ENCODE results near the gene ADGRE2.
"Not testable (repeated sequence)": the region's sequence is repeated elsewhere in the genome, so short reads cannot be mapped to it uniquely, and the experiment has no call there.

ADGRE2 gene

DNA sequence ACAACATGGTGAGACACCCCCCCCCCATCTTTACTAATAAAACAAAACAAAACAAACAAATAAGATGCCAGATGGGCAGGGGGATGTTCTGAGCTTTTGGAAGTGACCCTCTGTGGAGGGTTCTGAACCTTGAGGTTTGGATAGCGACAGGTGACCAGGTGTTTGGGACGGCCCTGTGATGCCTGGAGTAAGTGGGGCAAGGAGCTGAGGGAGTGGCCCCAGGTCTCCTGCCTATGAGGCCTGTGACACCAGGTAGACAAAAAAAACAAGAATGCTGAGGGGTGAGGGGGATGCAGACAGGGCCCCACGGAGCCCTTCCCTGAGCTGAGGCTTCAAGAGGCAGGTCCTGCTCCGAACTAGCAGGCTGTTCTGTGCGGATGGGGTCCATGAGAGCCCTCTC is 9.2 kb downstream of the ADGRE2 start:
- Histone ChIP-seq H4K20me1 (ENCODE audit: insufficient read depth, low read length) (no peaks in the 10 kb centered on the region), H3K9ac (ENCODE audit: low read length) (no peak overlapping the region), H3K36me3 (replicated peaks; ENCODE audit: low read depth, low read length) (no peaks in the 10 kb centered on the region), H2AFZ (ENCODE audit: low read depth, low read length) (no peak overlapping the region), H3K79me2 (ENCODE audit: low read length) (no peaks in the 10 kb centered on the region), H3K4me1 (ENCODE audit: low read length) (no peaks in the 10 kb centered on the region), H3K4me3 (ENCODE audit: low read length) (no peak overlapping the region), H3K27ac (ENCODE audit: low read length) (no peak overlapping the region), H3K4me2 (ENCODE audit: low read length) (no peak overlapping the region), H3K27me3 (ENCODE audit: low read depth, low read length) (no peaks in the 10 kb centered on the region; the same call in 1 of the 2 replicates), H3K9me3 (ENCODE audit: insufficient read depth, low read length) (no peaks in the 10 kb centered on the region)
- TF ChIP-seq EZH2phosphoT487 (IDR thresholded peaks at IDR 0.05; ENCODE audit: low read depth) = no peak
- no peak for TF ChIP-seq CTCF (IDR thresholded peaks at IDR 0.05; ENCODE audit: low read depth, low read length)

- H3K79me2 ChIP-seq (ENCODE audit: low read length) = no peaks in the 10 kb centered on the region
- no peak overlapping the region for H3K27ac ChIP-seq (ENCODE audit: low read length)
- H2AFZ ChIP-seq (ENCODE audit: low read depth, low read length) = no peak overlapping the region
- H3K4me3 ChIP-seq (ENCODE audit: low read length) = no peak overlapping the region
- H3K4me1 ChIP-seq (ENCODE audit: low read length) = no peaks in the 10 kb centered on the region
- no peaks in the 10 kb centered on the region for H3K36me3 ChIP-seq (replicated peaks; ENCODE audit: low read depth, low read length)
- no peak overlapping the region for H3K4me2 ChIP-seq (ENCODE audit: low read length)
- no peaks in the 10 kb centered on the region for H3K9me3 ChIP-seq (ENCODE audit: insufficient read depth, low read length)
- H3K9ac ChIP-seq (ENCODE audit: low read length) = no peak overlapping the region
- H3K27me3 ChIP-seq (ENCODE audit: low read depth, low read length) = no peaks in the 10 kb centered on the region; the same call in 1 of the 2 replicates
- no peaks in the 10 kb centered on the region for H4K20me1 ChIP-seq (ENCODE audit: insufficient read depth, low read length)
- TF ChIP-seq EZH2phosphoT487 (IDR thresholded peaks at IDR 0.05; ENCODE audit: low read depth) (no peak), CTCF (IDR thresholded peaks at IDR 0.05; ENCODE audit: low read depth, low read length) (no peak)
Observed at GRCh38 chr19:14768001-14768400, 10.4 kb downstream of the ADGRE2 start.

DNA sequence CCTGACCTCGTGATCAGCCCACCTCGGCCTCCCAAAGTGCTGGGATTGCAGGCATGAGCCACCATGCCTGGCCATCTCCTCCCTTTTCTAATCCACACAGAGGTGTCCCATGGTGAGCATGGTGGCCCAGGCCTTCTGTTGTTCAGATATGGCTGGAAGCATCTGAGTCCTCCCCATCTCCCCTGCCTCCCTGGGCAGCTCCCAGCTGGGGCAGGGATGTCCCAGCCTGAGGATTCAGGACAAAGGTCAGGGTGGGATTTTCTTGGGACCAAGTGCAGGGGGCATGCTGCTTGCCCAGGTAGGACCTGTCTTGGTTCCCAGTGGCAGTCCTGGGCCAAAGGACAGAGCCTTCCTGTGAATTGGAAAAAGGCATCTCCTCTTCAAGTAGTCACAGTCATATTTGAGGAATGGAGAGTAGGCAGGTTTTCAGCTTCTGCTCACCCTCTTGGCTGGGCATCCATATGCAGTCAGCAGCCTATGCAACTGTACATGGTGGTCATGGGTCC is 10.8 kb downstream of the ADGRE2 start:
- Histone ChIP-seq H3K9ac (ENCODE audit: low read length) (no peak overlapping the region), H3K36me3 (replicated peaks; ENCODE audit: low read depth, low read length) (no peaks in the 10 kb centered on the region), H3K27ac (ENCODE audit: low read length) (no peak overlapping the region), H3K9me3 (ENCODE audit: insufficient read depth, low read length) (no peaks in the 10 kb centered on the region), H3K4me2 (ENCODE audit: low read length) (no peak overlapping the region), H3K4me3 (ENCODE audit: low read length) (no peak overlapping the region), H4K20me1 (ENCODE audit: insufficient read depth, low read length) (no peaks in the 10 kb centered on the region), H2AFZ (ENCODE audit: low read depth, low read length) (no peak overlapping the region), H3K79me2 (ENCODE audit: low read length) (no peaks in the 10 kb centered on the region), H3K4me1 (ENCODE audit: low read length) (no peaks in the 10 kb centered on the region), H3K27me3 (ENCODE audit: low read depth, low read length) (no peaks in the 10 kb centered on the region; the same call in 1 of the 2 replicates)
- TF ChIP-seq CTCF (IDR thresholded peaks at IDR 0.05; ENCODE audit: low read depth, low read length) (no peak), EZH2phosphoT487 (IDR thresholded peaks at IDR 0.05; ENCODE audit: low read depth) (no peak)

- not testable (repeated sequence) for H3K4me1 ChIP-seq (ENCODE audit: low read length); H2AFZ ChIP-seq (ENCODE audit: low read depth, low read length); H3K4me2 ChIP-seq (ENCODE audit: low read length); H3K79me2 ChIP-seq (ENCODE audit: low read length); H3K36me3 ChIP-seq (replicated peaks; ENCODE audit: low read depth, low read length); H4K20me1 ChIP-seq (ENCODE audit: insufficient read depth, low read length); H3K27ac ChIP-seq (ENCODE audit: low read length); H3K9me3 ChIP-seq (ENCODE audit: insufficient read depth, low read length); H3K9ac ChIP-seq (ENCODE audit: low read length); H3K4me3 ChIP-seq (ENCODE audit: low read length); H3K27me3 ChIP-seq (ENCODE audit: low read depth, low read length)
Observed at GRCh38 chr19:14765841-14766240, 12.5 kb downstream of the ADGRE2 start.

DNA sequence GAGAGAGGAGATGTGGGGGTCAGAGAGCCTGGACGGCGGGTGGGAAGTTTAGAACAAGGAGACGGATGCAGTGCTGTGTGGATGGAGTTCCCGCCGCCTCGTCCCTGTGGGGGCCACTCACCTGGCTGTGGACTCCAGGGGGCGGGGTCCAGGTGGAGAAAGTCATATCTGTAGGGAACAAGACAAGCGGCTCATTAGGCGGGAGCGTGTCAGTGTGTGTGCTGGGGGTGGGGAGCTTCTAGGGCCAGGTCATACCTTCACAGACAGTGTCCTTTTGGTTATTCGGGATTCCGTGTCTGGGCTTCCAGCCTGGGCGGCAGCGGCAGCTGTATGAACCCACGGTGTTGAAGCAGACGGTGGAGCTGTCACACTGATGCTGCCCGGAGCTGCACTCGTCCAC is 13.0 kb downstream of the ADGRE2 start:
- H3K4me1 ChIP-seq (ENCODE audit: low read length); H3K9me3 ChIP-seq (ENCODE audit: insufficient read depth, low read length); H4K20me1 ChIP-seq (ENCODE audit: insufficient read depth, low read length); H3K9ac ChIP-seq (ENCODE audit: low read length); H3K4me2 ChIP-seq (ENCODE audit: low read length); H3K79me2 ChIP-seq (ENCODE audit: low read length); H2AFZ ChIP-seq (ENCODE audit: low read depth, low read length); H3K27me3 ChIP-seq (ENCODE audit: low read depth, low read length); H3K36me3 ChIP-seq (replicated peaks; ENCODE audit: low read depth, low read length); H3K4me3 ChIP-seq (ENCODE audit: low read length); H3K27ac ChIP-seq (ENCODE audit: low read length): not testable (repeated sequence)
